GM23248 (cell line): ENCODE data around the gene SLC6A18. TPM values are rescaled to one million over a fixed set of nuclear protein-coding genes. Genes with fewer than 3 reads are reported as not detected.

Experiments
- DNase-seq: peaks from one replicate; pipeline ENCODE4 v3.0.0-alpha.2; 2015
- H2AFZ ChIP-seq: fragments of 200-600 bp; sonication (generic); 2 replicates; pipeline ENCODE4 v1.6.1; 2016; ENCODE audit warnings: antibody characterized with exemption
- H3F3A ChIP-seq: fragments of 200-600 bp; sonication (generic); 2 replicates; pipeline ENCODE4 v1.6.1; 2016; ENCODE audit warnings: mild to moderate bottlenecking, antibody characterized with exemption, mixed run types; ENCODE audit not compliant: insufficient read depth
- H3K27ac ChIP-seq: fragments of 200-600 bp; sonication (generic); 2 replicates; pipeline ENCODE4 v1.5.1; 2016; ENCODE audit warnings: mild to moderate bottlenecking
- H3K27me3 ChIP-seq: fragments of 200-600 bp; sonication (generic); replicated peaks from 2 replicates; pipeline ENCODE4 v1.6.1; 2016; ENCODE audit warnings: mild to moderate bottlenecking; ENCODE audit not compliant: insufficient read depth
- H3K36me3 ChIP-seq: fragments of 200-600 bp; sonication (generic); 2 replicates; pipeline ENCODE4 v1.6.1; 2016; ENCODE audit warnings: low read depth, mild to moderate bottlenecking
- H3K4me1 ChIP-seq: fragments of 200-600 bp; sonication (generic); 2 replicates; pipeline ENCODE4 v1.6.1; 2016; ENCODE audit warnings: mild to moderate bottlenecking; ENCODE audit not compliant: insufficient read depth
- H3K4me2 ChIP-seq: fragments of 200-600 bp; sonication (generic); one replicate; pipeline ENCODE4 v1.6.1; 2016; ENCODE audit warnings: mild to moderate bottlenecking; ENCODE audit not compliant: unreplicated experiment
- H3K4me3 ChIP-seq: fragments of 200-600 bp; sonication (generic); 2 replicates; pipeline ENCODE4 v1.5.1; 2016; ENCODE audit warnings: mild to moderate bottlenecking
- H3K79me2 ChIP-seq: fragments of 200-600 bp; sonication (generic); 2 replicates; pipeline ENCODE4 v1.6.1; 2016; ENCODE audit warnings: mild to moderate bottlenecking; ENCODE audit not compliant: insufficient read depth
- H3K9ac ChIP-seq: fragments of 200-600 bp; sonication (generic); 2 replicates; pipeline ENCODE4 v1.6.1; 2016; ENCODE audit warnings: mild to moderate bottlenecking
- H3K9me2 ChIP-seq: fragments of 200-600 bp; sonication (generic); 2 replicates; pipeline ENCODE4 v1.6.1; 2016; ENCODE audit warnings: mixed run types, mild to moderate bottlenecking, moderate library complexity; ENCODE audit not compliant: insufficient read depth
- H3K9me3 ChIP-seq: fragments of 200-600 bp; sonication (generic); one replicate; pipeline ENCODE4 v1.6.1; 2017; ENCODE audit warnings: low read depth
- H4K20me1 ChIP-seq: fragments of 200-600 bp; sonication (generic); 2 replicates; pipeline ENCODE4 v1.6.0; 2016; ENCODE audit not compliant: insufficient read depth
- EZH2 ChIP-seq: fragments of 200-600 bp; sonication (generic); IDR thresholded peaks from 2 replicates; pipeline ENCODE4 v1.6.1; 2018; ENCODE audit warnings: antibody characterized with exemption, mild to moderate bottlenecking; ENCODE audit not compliant: insufficient read depth, poor library complexity, severe bottlenecking
- EZH2phosphoT487 ChIP-seq: fragments of 200-600 bp; sonication (generic); IDR thresholded peaks from 2 replicates; pipeline ENCODE4 v1.6.1; 2018; ENCODE audit warnings: antibody characterized with exemption, moderate library complexity, mild to moderate bottlenecking, low read depth; ENCODE audit not compliant: insufficient read depth
- WGBS, 2 experiments: methylation state at CpG; one replicate each; pipeline ENCODE4 v1.1.6; 2015 to 2017; ENCODE audit warnings: low lambda C conversion rate in 2 of 2, low coverage in 1 of 2; ENCODE audit errors: missing lambda C conversion rate in 2 of 2; 5-methylcytosine and 5-hydroxymethylcytosine counted together
- in situ Hi-C: fragments of 300-500 bp; cut with MboI; formaldehyde crosslinking; loops from 2 replicates; pipeline ENCODE4 v1.15.0; 2020
- polyA plus RNA-seq: library from polyadenylated mRNA; unstranded; fragments of >200 nt; fragmentation: Nextera tagmentation; extraction: Ambion mirVana; gene quantifications from 2 replicates; pipeline ENCODE4 v1.2.1, GENCODE V29; 2016
- total RNA-seq: library from RNA; depleted of rRNA; stranded (reverse); fragments of >200 nt; shearing (Covaris generic); gene quantifications from 2 replicates; pipeline ENCODE4 v1.2.3, GENCODE V29; 2014

Gene SLC6A18
- total and polyA plus RNA-seq, 2 experiments from 2014 or later = not detected

- H3K9me3 ChIP-seq = no peaks in the 10 kb centered on the region
- peaks cover 4% of the 10 kb centered on the region for H3K27me3 ChIP-seq
- H3K4me3 ChIP-seq = no peak overlapping the region
- in situ Hi-C loops = loop anchor here (10.0 kb wide), 2 partner anchors 243 to 467 kb away; no protein-coding TSS in a partner anchor
- TF ChIP-seq EZH2 (no peak), EZH2phosphoT487 (no peak)
- no peak overlapping the region for H3K27ac ChIP-seq
- no peak overlapping the region for H3K9ac ChIP-seq
- H3K4me1 ChIP-seq = no peaks in the 10 kb centered on the region
- H3K9me2 ChIP-seq = no peaks in the 10 kb centered on the region
- no peak for DNase-seq
- WGBS, 2 experiments = 65 to 82% methylated on average over 19 to 24 of the region's 30 CpGs
- H4K20me1 ChIP-seq = no peaks in the 10 kb centered on the region
- H3K4me2 ChIP-seq = no peak overlapping the region
- H3K79me2 ChIP-seq = no peaks in the 10 kb centered on the region
- H2AFZ ChIP-seq = no peak overlapping the region
- H3K36me3 ChIP-seq = no peaks in the 10 kb centered on the region
- H3F3A ChIP-seq = no peaks in the 10 kb centered on the region
Observed at GRCh38 chr5:1177826-1178528, 47.2 kb upstream of the SLC6A18 start.

- H3K9ac ChIP-seq = no peak overlapping the region
- H2AFZ ChIP-seq = no peak overlapping the region
- no peaks in the 10 kb centered on the region for H3K4me1 ChIP-seq
- no peak overlapping the region for H3K4me3 ChIP-seq
- no peaks in the 10 kb centered on the region for H3K9me2 ChIP-seq
- no peaks in the 10 kb centered on the region for H3F3A ChIP-seq
- whole genome bisulfite sequencing, 2 experiments = 49 to 50% methylated on average over 20 to 24 of the region's 34 CpGs
- peaks cover 6% of the 10 kb centered on the region for H3K27me3 ChIP-seq
- DNase-seq = no peak
- H3K9me3 ChIP-seq = no peaks in the 10 kb centered on the region
- no peaks in the 10 kb centered on the region for H3K36me3 ChIP-seq
- no peak overlapping the region for H3K27ac ChIP-seq
- H3K79me2 ChIP-seq = no peaks in the 10 kb centered on the region
- no peaks in the 10 kb centered on the region for H4K20me1 ChIP-seq
- TF ChIP-seq EZH2 (no peak), EZH2phosphoT487 (no peak)
- in situ Hi-C loops = loop anchor here (10.0 kb wide), 2 partner anchors 244 to 466 kb away; no protein-coding TSS in a partner anchor
- H3K4me2 ChIP-seq = no peak overlapping the region
Observed at GRCh38 chr5:1178529-1179382, 46.4 kb upstream of the SLC6A18 start.

GRCh38 chr5:1179383-1179715 is 45.8 kb upstream of the SLC6A18 start:
- no peak for DNase-seq
- Histone ChIP-seq H3K9me2 (no peaks in the 10 kb centered on the region), H3K27me3 (peaks cover 6% of the 10 kb centered on the region), H3K79me2 (no peaks in the 10 kb centered on the region), H3K9ac (no peak overlapping the region), H3K9me3 (no peaks in the 10 kb centered on the region), H3F3A (no peaks in the 10 kb centered on the region), H2AFZ (no peak overlapping the region), H3K4me2 (no peak overlapping the region), H4K20me1 (no peaks in the 10 kb centered on the region), H3K27ac (no peak overlapping the region), H3K4me3 (no peak overlapping the region), H3K4me1 (no peaks in the 10 kb centered on the region), H3K36me3 (no peaks in the 10 kb centered on the region)
- in situ Hi-C loops = loop anchor here (10.0 kb wide), 2 partner anchors 245 to 465 kb away; no protein-coding TSS in a partner anchor
- TF ChIP-seq EZH2 (no peak), EZH2phosphoT487 (no peak)
- 67% methylated on average over 6 of the region's 9 CpGs; no CpG with 5 or more reads in 1 of the 2 experiments for WGBS, 2 experiments

- no peak overlapping the region for H3K4me2 ChIP-seq
- in situ Hi-C loops = no loop called here
- no peaks in the 10 kb centered on the region for H3K4me1 ChIP-seq
- 77 to 87% methylated on average over 9 to 13 of the region's 20 CpGs for WGBS, 2 experiments
- no peaks in the 10 kb centered on the region for H3K9me2 ChIP-seq
- no peaks in the 10 kb centered on the region for H3K79me2 ChIP-seq
- H3K36me3 ChIP-seq = no peaks in the 10 kb centered on the region
- no peak for DNase-seq
- no peak overlapping the region for H3K4me3 ChIP-seq
- no peak overlapping the region for H2AFZ ChIP-seq
- H3K9me3 ChIP-seq = no peaks in the 10 kb centered on the region
- no peaks in the 10 kb centered on the region for H3F3A ChIP-seq
- H4K20me1 ChIP-seq = no peaks in the 10 kb centered on the region
- TF ChIP-seq EZH2phosphoT487 = no peak
- no peak for TF ChIP-seq EZH2
- no peak overlapping the region for H3K9ac ChIP-seq
- H3K27ac ChIP-seq = no peak overlapping the region
- peaks cover 6% of the 10 kb centered on the region for H3K27me3 ChIP-seq
Observed at GRCh38 chr5:1180096-1180495, 45.1 kb upstream of the SLC6A18 start.
